ENCODE results near the gene FBXL13.
"Not testable (repeated sequence)": the region's sequence is repeated elsewhere in the genome, so short reads cannot be mapped to it uniquely, and the experiment has no call there.

The FBXL13 gene

GRCh38 chr7:102788770-102789169 lies 285.8 kb downstream of the FBXL13 start:
- POLR2A ChIA-PET (ENCODE audit: low non-redundant PET); CTCF ChIA-PET; DNase-seq (ENCODE audit: low spot score); H3K27ac ChIP-seq: not testable (repeated sequence)

GRCh38 chr7:102780926-102781325 lies 293.7 kb downstream of the FBXL13 start:
- H3K27ac ChIP-seq; DNase-seq (ENCODE audit: low spot score); POLR2A ChIA-PET (ENCODE audit: low non-redundant PET); CTCF ChIA-PET: not testable (repeated sequence)

- H3K27ac ChIP-seq; POLR2A ChIA-PET (ENCODE audit: low non-redundant PET); CTCF ChIA-PET; DNase-seq (ENCODE audit: low spot score): not testable (repeated sequence)
Measured at GRCh38 chr7:102778663-102779062, 295.9 kb downstream of the FBXL13 start.

GRCh38 chr7:102776217-102776616 lies 298.4 kb downstream of the FBXL13 start:
- POLR2A ChIA-PET (ENCODE audit: low non-redundant PET); CTCF ChIA-PET; H3K27ac ChIP-seq; DNase-seq (ENCODE audit: low spot score): not testable (repeated sequence)

GRCh38 chr7:102770467-102770866 lies 304.1 kb downstream of the FBXL13 start:
- CTCF ChIA-PET; DNase-seq (ENCODE audit: low spot score); H3K27ac ChIP-seq; POLR2A ChIA-PET (ENCODE audit: low non-redundant PET): not testable (repeated sequence)

- DNase-seq (ENCODE audit: low spot score); CTCF ChIA-PET; POLR2A ChIA-PET (ENCODE audit: low non-redundant PET); H3K27ac ChIP-seq: not testable (repeated sequence)
Measured at GRCh38 chr7:102769657-102770192, 304.9 kb downstream of the FBXL13 start.

GRCh38 chr7:102763295-102763905 lies 311.2 kb downstream of the FBXL13 start:
- DNase-seq (ENCODE audit: low spot score); CTCF ChIA-PET; H3K27ac ChIP-seq; POLR2A ChIA-PET (ENCODE audit: low non-redundant PET): not testable (repeated sequence)

Measured in RWPE1 (cell line).